NCI-H345 treated with DMSO at 0.1 percent for 48 hours (cell line): Measurements from ENCODE around the gene ABCA9.
"Not testable (repeated sequence)": the region's sequence is repeated elsewhere in the genome, so short reads cannot be mapped to it uniquely, and the experiment has no call there.

Experiments
- DNase-seq: peaks from one replicate; lab custom pipeline; 2025; ENCODE audit not compliant: unreplicated experiment; lab: John Stamatoyannopoulos, UW

Gene ABCA9

DNA sequence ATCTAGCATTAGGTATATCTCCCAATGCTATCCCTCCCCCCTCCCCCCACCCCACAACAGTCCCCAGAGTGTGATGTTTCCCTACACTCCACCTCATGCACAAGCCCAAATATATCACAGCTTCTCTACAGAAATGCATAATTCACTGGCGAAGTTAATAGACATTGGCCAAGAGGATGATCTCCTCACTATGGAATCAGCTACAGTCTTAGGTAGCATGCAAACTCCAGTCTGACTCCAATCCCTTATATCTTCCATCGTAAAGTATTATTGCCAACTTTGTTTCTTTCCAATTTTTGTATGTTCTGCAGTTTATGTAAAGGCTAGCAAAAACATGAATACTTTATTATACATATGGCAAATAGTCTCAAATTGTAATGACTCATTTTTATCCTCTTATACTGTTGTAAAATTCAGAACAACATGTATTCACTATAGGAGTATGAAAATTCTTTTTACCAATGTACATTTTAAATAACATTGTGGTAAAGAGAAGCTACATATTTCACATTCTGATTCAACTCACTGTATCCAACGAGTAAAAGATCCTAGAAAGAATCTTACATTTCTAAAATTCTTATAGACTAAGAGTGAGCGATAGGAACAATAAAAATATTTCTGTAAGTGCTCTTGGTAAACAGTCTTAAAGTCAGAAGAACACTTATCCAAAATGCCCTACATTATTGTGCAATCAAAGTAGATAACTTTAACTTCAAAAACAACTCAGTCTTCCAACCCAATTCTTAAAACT lies 106.4 kb downstream of the ABCA9 start:
- no peak for DNase-seq

GRCh38 chr17:68953340-68953997 lies 107.3 kb downstream of the ABCA9 start:
- DNase-seq, result no peak

- DNase-seq, result no peak
Measured at GRCh38 chr17:68950725-68951124, 110.0 kb downstream of the ABCA9 start.

DNA sequence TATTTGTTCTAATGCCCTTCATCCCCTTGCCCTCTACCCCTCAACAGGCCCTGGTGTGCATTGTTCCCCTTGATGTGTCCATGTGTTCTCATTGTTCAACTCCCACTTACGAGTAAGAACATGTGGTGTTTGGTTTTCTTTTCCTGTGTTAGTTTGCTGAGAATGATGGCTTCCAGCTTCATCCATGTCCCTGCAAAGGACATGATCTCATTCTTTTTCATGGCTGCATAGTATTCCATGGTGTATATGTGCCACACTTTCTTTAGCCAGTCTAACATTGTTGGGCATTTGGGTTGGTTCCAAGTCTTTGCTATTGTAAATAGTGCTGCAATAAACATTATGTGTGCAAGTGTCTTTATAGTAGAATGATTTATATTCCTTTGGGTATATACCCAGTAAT lies 112.9 kb downstream of the ABCA9 start:
- DNase-seq, result not testable (repeated sequence)

- no peak for DNase-seq
Measured at GRCh38 chr17:68944435-68945035, 116.2 kb downstream of the ABCA9 start.

DNA sequence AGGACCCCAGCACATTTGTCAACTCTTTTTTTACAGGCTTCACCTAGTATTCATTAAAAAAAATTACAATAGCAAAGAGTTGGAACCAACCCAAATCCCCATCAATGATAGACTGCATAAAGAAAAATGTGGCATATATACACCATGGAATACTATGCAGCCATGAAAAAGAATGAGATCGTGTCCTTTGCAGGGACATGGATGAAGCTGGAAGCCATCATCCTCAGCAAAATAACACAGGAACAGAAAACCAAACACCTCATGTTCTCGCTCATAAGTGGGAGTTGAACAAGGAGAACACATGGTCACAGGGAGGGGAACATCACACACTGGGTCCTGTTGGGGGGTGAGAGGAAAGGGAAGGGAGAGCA lies 116.9 kb downstream of the ABCA9 start:
- not testable (repeated sequence) for DNase-seq

DNA sequence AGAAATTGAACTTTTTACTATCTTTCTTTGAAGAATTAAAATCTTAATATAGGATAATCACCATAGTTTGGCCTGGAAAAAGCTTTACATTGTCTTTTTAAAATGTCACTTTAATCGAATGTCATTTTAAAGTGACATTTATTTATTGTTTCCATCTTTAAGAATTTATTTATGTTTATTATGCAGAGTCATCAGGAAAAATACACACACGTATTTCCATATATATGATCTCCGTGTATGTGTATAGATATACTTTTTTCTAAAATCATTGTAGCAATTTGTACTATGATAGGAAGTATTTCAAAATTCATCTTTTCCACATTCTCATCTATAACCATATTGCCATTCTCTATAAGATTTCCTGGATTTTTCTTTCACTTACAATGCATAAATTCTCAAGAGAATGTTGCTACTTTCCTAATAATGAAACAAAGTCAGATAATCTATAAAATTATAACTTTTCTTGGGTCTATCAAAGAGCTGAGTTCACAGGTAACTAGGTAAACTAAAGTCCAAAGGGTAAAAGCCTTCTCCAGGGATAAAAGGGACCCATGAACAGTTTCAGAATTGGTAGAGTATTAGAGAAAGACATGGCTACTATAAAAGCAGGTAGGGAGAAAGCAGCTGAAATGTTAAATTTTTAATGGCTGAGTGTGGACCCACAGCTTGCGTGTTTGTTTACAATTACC lies 117.5 kb downstream of the ABCA9 start:
- no peak for DNase-seq

- no peak for DNase-seq
Measured at GRCh38 chr17:68942389-68942788, 118.3 kb downstream of the ABCA9 start.

GRCh38 chr17:68941761-68942160 lies 119.0 kb downstream of the ABCA9 start:
- no peak for DNase-seq

DNA sequence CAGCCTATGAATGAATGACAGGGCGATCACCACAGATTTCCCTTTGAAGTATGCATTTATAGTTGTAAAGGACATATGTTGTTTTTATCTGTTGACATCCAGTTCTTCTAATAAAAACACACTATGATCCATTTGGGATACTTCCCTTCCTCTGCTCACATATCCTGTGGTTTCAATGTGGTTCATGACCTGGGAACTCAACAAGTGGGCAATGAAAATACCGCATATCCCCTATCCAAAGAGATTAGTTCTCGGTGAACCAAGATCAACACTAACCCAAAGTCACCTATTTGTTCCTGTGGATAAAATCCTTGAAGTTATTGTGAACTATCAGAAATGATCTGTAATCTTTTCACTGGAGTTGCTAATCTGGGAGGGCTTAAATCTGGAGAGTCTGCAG lies 121.5 kb downstream of the ABCA9 start:
- no peak for DNase-seq

DNA sequence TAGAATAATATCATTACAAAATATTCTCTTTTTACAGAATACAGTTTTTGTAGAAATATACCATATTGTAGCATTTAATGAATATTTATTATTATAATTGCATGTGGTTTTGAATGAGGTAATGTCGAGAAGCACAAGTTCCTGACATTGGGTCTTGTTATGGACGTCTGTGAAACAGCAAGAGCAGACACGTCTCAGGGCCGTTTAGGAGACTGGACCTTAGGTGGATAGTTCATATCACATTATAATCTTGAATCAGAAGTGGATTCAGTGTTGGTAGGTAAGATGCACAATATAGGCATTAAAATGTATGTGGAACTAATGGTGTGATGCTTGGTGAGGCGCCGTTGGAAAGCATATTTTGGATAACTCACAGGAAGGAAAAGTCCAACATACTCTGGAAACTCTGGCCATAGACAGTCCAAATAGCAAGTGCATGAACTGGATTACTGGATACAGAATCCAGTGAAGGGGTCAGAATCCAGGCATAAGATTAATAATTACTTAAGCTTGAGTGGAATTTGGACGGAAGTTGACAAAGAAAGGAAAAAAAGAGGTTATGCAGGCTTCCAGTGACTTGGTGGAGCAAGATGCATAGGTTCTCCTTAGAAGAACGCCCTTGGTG lies 122.7 kb downstream of the ABCA9 start:
- no peak for DNase-seq

DNA sequence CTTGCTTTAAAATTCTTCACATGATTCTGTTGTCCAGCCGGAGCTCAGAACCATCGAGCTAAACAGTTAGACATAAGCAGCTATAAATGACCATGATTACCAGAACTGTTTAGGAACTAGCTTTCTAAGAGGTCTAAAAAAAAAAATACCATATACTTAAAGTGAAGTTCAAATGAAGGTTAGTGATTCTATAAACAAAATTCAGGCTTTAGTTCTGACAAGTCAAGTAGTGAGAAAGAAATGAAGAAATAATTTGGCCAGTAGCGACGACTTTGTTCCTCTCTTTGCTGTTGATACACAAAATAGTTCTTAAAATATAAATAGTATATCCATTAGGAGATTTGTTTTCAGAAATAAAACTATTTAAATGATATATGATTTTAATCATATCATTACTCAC lies 133.2 kb downstream of the ABCA9 start:
- DNase-seq, result no peak

DNA sequence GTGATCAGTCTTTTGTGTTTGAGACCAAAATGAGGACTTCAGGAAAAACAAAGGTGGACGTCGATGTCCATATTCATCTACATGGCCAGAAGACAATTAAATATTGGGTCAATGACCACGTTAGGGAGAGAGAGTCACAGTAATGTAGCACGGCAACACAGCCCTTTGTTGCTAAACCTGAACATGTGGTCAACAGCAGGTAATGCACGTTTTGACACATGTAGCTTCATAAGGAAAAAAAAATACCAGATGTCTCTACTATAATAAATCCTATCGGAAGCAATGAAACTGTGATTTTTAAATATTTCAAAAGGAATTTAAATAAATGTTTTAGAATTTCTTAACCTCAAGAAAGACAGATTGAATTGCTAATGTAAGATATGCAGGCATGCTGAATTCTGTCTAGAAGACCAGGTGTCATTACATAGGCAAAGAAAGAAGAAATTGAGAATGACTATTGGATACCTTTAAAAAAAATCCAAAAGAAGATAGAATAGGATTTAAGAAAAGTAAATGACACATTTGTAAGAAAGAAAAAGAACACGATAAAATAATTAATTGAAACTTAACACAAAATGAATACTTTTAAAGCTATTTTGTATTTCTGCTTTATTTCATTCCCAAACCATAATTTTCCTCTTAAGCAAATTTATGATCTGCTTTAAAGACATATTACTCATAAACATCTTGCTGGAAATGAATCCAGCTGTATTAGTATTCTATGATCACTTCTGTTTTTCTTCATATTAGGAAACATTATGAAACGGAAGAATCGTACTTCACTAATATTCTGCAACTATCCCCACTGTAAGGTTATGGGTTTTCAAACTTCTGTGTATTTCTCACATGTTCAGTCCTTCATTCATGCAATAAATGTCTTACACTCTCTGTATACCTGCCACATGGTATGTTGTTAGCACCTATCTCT lies 135.7 kb downstream of the ABCA9 start:
- DNase-seq, result no peak
